GM18502 (cell line): ENCODE results near the gene NOC4L.
"Not testable (repeated sequence)": the region's sequence is repeated elsewhere in the genome, so short reads cannot be mapped to it uniquely, and the experiment has no call there.

ENCODE experiments used
- ATAC-seq: cut with Tn5 transposase; IDR thresholded peaks from one replicate; pipeline ENCODE4 v1.9.1; 2021; ENCODE audit warnings: mild to moderate bottlenecking; ENCODE audit not compliant: unreplicated experiment, poor library complexity

The NOC4L gene

GRCh38 chr12:132144115-132144809, at the start of gene NOC4L, which contains the start of gene DDX51:
Gene NOC4L (plus strand): TSS chr12:132144457. CDS start chr12:132144489, 32 bp downstream.
Gene DDX51 (minus strand): TSS chr12:132144319. CDS start chr12:132144296, 23 bp downstream.
- peak; percentile 86 for ATAC-seq

- ATAC-seq, result no peak
Observed at GRCh38 chr12:132095520-132096409, 48.5 kb upstream of the NOC4L start.

- ATAC-seq, result no peak
Observed at GRCh38 chr12:132099739-132100138, 44.5 kb upstream of the NOC4L start.

GRCh38 chr12:132100306-132101065, 43.8 kb upstream of the NOC4L start:
- ATAC-seq, result no peak

- no peak for ATAC-seq
Observed at GRCh38 chr12:132102297-132102696, 42.0 kb upstream of the NOC4L start.

- not testable (repeated sequence) for ATAC-seq
Observed at GRCh38 chr12:132103072-132103471, 41.2 kb upstream of the NOC4L start.

GRCh38 chr12:132103542-132104308, 40.5 kb upstream of the NOC4L start:
- ATAC-seq, result no peak

GRCh38 chr12:132105467-132105866, 38.8 kb upstream of the NOC4L start:
- ATAC-seq, result no peak

GRCh38 chr12:132106921-132107320, 37.3 kb upstream of the NOC4L start:
- no peak for ATAC-seq

GRCh38 chr12:132108211-132108832, 35.9 kb upstream of the NOC4L start:
- no peak for ATAC-seq

GRCh38 chr12:132109741-132110140, 34.5 kb upstream of the NOC4L start:
- ATAC-seq, result no peak

GRCh38 chr12:132110677-132111076, 33.6 kb upstream of the NOC4L start:
- ATAC-seq, result no peak

GRCh38 chr12:132111654-132112304, 32.5 kb upstream of the NOC4L start:
- ATAC-seq, result no peak

GRCh38 chr12:132114667-132115066, 29.6 kb upstream of the NOC4L start:
- ATAC-seq, result no peak

GRCh38 chr12:132115500-132115899, 28.8 kb upstream of the NOC4L start:
- ATAC-seq, result no peak

GRCh38 chr12:132116709-132117557, 27.3 kb upstream of the NOC4L start:
- no peak for ATAC-seq

GRCh38 chr12:132117558-132117875, 26.7 kb upstream of the NOC4L start:
- no peak for ATAC-seq

- no peak for ATAC-seq
Observed at GRCh38 chr12:132118876-132119275, 25.4 kb upstream of the NOC4L start.
